ENCODE results near the gene C2orf49.

The C2orf49 gene

DNA sequence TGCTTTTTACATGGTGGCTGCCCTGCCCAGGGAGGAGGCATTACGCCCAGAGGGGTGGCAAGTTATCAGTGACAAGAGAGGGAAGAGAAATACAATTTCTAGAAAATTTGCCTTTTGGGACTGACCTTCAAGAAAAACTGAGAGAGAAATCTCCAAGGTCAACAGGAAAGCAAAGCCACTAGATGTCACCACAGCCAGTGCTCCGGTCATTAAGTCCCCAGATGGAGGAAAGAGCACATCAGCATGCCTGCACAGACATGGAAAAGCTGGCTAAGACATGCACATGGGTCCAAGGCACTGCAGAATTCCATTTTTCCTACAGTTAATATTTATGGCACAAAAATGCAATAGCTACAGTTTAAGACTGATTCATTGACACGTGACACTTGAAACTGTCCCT lies 40.5 kb downstream of the C2orf49 start:
- no peak for DNase-seq (ENCODE audit: extremely low spot score)
- no peak for TF ChIP-seq TARDBP (IDR thresholded peaks at IDR 0.05)
- no peak for TF ChIP-seq CTBP1 (IDR thresholded peaks at IDR 0.05; ENCODE audit: borderline replicate concordance)
- TF ChIP-seq SP1 (IDR thresholded peaks at IDR 0.05) = no peak
- no peak for TF ChIP-seq ARNT (IDR thresholded peaks at IDR 0.05)
- TF ChIP-seq FOXK2 (IDR thresholded peaks at IDR 0.05) = no peak
- TF ChIP-seq ZNF384 (IDR thresholded peaks at IDR 0.05) = no peak
- TF ChIP-seq, protein P1, sequence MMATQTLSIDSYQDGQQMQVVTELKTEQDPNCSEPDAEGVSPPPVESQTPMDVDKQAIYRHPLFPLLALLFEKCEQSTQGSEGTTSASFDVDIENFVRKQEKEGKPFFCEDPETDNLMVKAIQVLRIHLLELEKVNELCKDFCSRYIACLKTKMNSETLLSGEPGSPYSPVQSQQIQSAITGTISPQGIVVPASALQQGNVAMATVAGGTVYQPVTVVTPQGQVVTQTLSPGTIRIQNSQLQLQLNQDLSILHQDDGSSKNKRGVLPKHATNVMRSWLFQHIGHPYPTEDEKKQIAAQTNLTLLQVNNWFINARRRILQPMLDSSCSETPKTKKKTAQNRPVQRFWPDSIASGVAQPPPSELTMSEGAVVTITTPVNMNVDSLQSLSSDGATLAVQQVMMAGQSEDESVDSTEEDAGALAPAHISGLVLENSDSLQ (IDR thresholded peaks at IDR 0.05) = no peak
- TF ChIP-seq FOXM1 (IDR thresholded peaks at IDR 0.05; ENCODE audit: borderline replicate concordance) = no peak
- no peak for TF ChIP-seq ELF4 (IDR thresholded peaks at IDR 0.05)
- TF ChIP-seq L3MBTL2 (conservative IDR thresholded peaks at IDR 0.05) = no peak
- TF ChIP-seq NFRKB (IDR thresholded peaks at IDR 0.05) = no peak
- TF ChIP-seq SUZ12 (IDR thresholded peaks at IDR 0.05) = no peak
- TF ChIP-seq FOXA1 (IDR thresholded peaks at IDR 0.05) = no peak
- POLR2A ChIA-PET = no interaction called here
- CTCF ChIA-PET = no interaction called here

DNA sequence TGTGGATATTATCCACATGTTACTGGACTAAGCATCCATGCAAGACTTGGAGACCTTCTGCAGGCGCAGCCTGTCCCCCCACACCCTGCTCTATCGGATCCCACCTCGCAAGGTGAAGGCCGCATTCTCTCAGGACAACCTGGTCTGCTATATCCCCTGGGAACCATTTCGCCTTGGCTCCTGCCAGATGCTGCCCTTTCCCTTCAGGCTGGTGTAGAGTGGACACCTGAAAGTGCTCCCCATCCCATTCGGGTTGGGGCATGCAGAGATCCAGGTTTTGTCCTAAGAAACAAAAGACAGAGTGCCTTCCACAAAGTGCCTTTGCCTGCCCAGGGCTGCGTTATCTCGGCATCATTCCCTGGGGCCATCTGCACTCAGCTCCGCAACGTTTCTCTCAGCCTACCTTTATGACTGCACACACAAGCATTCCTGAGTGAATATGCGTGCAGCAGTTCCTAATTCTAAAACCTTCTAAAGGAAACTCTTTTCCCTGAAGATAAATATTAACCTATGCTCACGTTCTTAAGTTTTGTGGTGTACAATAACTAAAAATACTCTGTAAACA lies 41.0 kb downstream of the C2orf49 start:
- DNase-seq (ENCODE audit: extremely low spot score) = no peak
- ChIA-PET POLR2A (no interaction called here), CTCF (no interaction called here)
- no peak for TF ChIP-seq ZNF384 (IDR thresholded peaks at IDR 0.05)
- no peak for TF ChIP-seq SP1 (IDR thresholded peaks at IDR 0.05)
- TF ChIP-seq FOXM1 (IDR thresholded peaks at IDR 0.05; ENCODE audit: borderline replicate concordance) = no peak
- TF ChIP-seq CTBP1 (IDR thresholded peaks at IDR 0.05; ENCODE audit: borderline replicate concordance) = no peak
- no peak for TF ChIP-seq NFRKB (IDR thresholded peaks at IDR 0.05)
- no peak for TF ChIP-seq ELF4 (IDR thresholded peaks at IDR 0.05)
- TF ChIP-seq, protein P1 (IDR thresholded peaks at IDR 0.05) = no peak
- no peak for TF ChIP-seq ARNT (IDR thresholded peaks at IDR 0.05)
- no peak for TF ChIP-seq LEF1 (IDR thresholded peaks at IDR 0.05; ENCODE audit: borderline replicate concordance)

DNA sequence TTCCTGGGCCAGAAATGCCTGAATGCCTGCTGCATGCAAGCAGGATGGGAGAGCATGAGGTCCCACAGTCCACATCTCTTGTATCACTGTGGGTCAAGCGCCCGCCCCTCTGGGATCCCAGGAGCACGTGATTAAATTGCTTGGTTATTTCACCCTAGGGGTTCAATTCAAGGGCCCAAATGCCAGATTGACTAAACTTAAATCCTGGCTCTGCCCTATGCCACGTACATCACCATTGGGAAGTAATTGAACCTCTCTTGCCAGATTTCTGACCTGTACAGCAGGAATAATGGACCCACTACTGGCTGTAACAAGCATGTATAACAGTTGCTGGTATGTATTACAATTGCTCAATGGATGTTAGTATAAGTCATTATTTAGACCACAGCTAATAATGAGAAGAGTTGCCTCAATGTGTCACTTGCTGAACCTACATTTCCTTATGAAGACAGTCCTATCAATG lies 41.6 kb downstream of the C2orf49 start:
- TF ChIP-seq FOXK2 (IDR thresholded peaks at IDR 0.05) (no peak), ARNT (IDR thresholded peaks at IDR 0.05) (no peak), HDGF (IDR thresholded peaks at IDR 0.05; ENCODE audit: borderline replicate concordance) (no peak), BHLHE40 (IDR thresholded peaks at IDR 0.05; ENCODE audit: borderline replicate concordance) (no peak), FOXM1 (IDR thresholded peaks at IDR 0.05; ENCODE audit: borderline replicate concordance) (no peak), FOXA1 (IDR thresholded peaks at IDR 0.05) (no peak), SP1 (IDR thresholded peaks at IDR 0.05) (no peak), L3MBTL2 (conservative IDR thresholded peaks at IDR 0.05) (no peak), SUZ12 (IDR thresholded peaks at IDR 0.05) (no peak), ZNF384 (IDR thresholded peaks at IDR 0.05) (no peak), ELF4 (IDR thresholded peaks at IDR 0.05) (no peak), NFRKB (IDR thresholded peaks at IDR 0.05) (no peak)
- TF ChIP-seq, protein P1 (IDR thresholded peaks at IDR 0.05) = no peak
- POLR2A ChIA-PET = no interaction called here
- CTCF ChIA-PET = interaction anchor here (1.0 kb wide), 1 partner anchor 10 kb away, joined by 3 read pairs; no protein-coding TSS in a partner anchor
- no peak for DNase-seq (ENCODE audit: extremely low spot score)

DNA sequence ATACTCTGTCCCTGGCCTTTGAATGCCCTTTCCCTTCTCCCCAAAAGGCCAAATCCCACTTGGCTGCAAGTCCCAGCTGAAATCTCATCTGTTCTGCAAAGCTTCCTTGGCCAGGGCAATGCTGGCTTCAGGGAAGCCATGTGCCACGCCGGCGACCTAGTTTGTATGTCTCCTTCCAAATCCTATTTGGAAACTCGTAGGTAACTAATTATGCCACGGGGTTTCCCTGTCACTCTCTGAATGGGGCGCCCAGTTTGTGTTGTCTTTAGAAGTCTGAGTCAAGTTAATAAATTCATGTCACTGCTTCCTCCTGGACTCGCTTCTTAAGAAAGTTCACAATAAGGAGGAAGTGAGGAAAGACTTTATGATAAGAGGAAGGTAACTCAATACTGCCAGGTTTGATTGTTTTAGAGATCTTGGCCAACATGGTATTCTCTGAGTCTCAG lies 42.4 kb downstream of the C2orf49 start:
- CTCF ChIA-PET = interaction anchor here (1.0 kb wide), 1 partner anchor 10 kb away, joined by 3 read pairs; no protein-coding TSS in a partner anchor
- POLR2A ChIA-PET = no interaction called here
- DNase-seq (ENCODE audit: extremely low spot score) = no peak
- TF ChIP-seq FOXM1 (IDR thresholded peaks at IDR 0.05; ENCODE audit: borderline replicate concordance) (no peak), ZNF384 (IDR thresholded peaks at IDR 0.05) (no peak), L3MBTL2 (conservative IDR thresholded peaks at IDR 0.05) (no peak), BHLHE40 (IDR thresholded peaks at IDR 0.05; ENCODE audit: borderline replicate concordance) (no peak), CTBP1 (IDR thresholded peaks at IDR 0.05; ENCODE audit: borderline replicate concordance) (no peak)

DNA sequence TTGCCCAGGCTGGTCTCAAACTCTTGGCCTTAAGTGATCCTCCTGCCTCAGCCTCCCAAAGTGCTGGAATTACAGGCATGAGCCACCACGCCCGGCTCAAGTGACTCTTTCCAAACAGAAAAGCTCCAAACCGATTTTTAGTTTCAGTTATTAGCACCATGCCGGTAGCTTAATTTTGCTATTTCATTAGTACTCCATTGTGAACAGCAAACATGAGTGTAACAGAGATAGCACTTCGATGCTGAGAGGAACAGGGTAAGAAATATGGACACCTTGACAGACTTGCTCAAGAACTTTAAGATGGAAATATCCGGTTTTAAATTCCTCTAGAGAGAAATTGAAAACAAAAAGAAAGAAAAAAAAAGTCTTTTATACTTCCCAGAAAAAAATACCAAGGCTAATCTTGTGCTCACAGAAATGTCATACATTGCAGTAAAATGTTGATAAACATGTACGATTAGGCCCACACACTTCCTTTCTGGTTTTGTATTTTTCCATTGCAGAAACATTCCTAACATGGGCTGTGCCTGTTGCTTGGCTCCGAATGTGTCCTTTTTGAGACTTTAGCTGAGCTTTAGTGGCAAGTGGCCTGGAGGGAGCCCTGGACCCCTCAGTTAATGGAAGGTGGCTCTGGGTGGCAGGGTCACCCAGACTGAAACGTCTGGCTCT lies 43.2 kb downstream of the C2orf49 start:
- CTCF ChIA-PET = no interaction called here
- TF ChIP-seq CTBP1 (IDR thresholded peaks at IDR 0.05; ENCODE audit: borderline replicate concordance) (no peak), NFRKB (IDR thresholded peaks at IDR 0.05) (no peak), BHLHE40 (IDR thresholded peaks at IDR 0.05; ENCODE audit: borderline replicate concordance) (no peak), FOXA1 (IDR thresholded peaks at IDR 0.05) (no peak), TARDBP (IDR thresholded peaks at IDR 0.05) (no peak), FOXM1 (IDR thresholded peaks at IDR 0.05; ENCODE audit: borderline replicate concordance) (no peak), ZNF384 (IDR thresholded peaks at IDR 0.05) (no peak), ARNT (IDR thresholded peaks at IDR 0.05) (no peak), FOXK2 (IDR thresholded peaks at IDR 0.05) (no peak), ELF4 (IDR thresholded peaks at IDR 0.05) (no peak), L3MBTL2 (conservative IDR thresholded peaks at IDR 0.05) (no peak)
- TF ChIP-seq, protein P1 (IDR thresholded peaks at IDR 0.05) = no peak
- DNase-seq (ENCODE audit: extremely low spot score) = no peak
- POLR2A ChIA-PET = no interaction called here

Data from HEK293T (cell line).